ENCODE results near the gene ASS1.

- no peak for TF ChIP-seq CTCF (conservative IDR thresholded peaks at IDR 0.05; ENCODE audit: low read depth, low read length)
- TF ChIP-seq EZH2 (IDR thresholded peaks at IDR 0.05; ENCODE audit: borderline replicate concordance, low read depth, low read length, poor library complexity, severe bottlenecking): no peak
Observed at GRCh38 chr9:130424595-130425454, 19.9 kb upstream of the ASS1 start.
